GM12864 (cell line): Measurements from ENCODE around the gene GGT6.

Source experiments
- DNase-seq: peaks from one replicate; pipeline ENCODE4 v3.0.0-alpha.2; 2011; ENCODE audit warnings: low read depth
- H3K4me3 ChIP-seq: 2 replicates; pipeline ENCODE4 v1.5.1; 2011; ENCODE audit warnings: mild to moderate bottlenecking, low read depth, low read length, control low read depth
- TF ChIP-seq, protein P1 (sequence below): IDR thresholded peaks from 2 replicates; pipeline ENCODE4 v1.5.1; 2011; ENCODE audit warnings: low read depth, mild to moderate bottlenecking, moderate library complexity, low read length, control low read depth, inconsistent platforms; ENCODE audit errors: missing control alignments

The GGT6 gene

GRCh38 chr17:4513113-4514032, 47.0 kb downstream of the GGT6 start:
- TF ChIP-seq, protein P1, sequence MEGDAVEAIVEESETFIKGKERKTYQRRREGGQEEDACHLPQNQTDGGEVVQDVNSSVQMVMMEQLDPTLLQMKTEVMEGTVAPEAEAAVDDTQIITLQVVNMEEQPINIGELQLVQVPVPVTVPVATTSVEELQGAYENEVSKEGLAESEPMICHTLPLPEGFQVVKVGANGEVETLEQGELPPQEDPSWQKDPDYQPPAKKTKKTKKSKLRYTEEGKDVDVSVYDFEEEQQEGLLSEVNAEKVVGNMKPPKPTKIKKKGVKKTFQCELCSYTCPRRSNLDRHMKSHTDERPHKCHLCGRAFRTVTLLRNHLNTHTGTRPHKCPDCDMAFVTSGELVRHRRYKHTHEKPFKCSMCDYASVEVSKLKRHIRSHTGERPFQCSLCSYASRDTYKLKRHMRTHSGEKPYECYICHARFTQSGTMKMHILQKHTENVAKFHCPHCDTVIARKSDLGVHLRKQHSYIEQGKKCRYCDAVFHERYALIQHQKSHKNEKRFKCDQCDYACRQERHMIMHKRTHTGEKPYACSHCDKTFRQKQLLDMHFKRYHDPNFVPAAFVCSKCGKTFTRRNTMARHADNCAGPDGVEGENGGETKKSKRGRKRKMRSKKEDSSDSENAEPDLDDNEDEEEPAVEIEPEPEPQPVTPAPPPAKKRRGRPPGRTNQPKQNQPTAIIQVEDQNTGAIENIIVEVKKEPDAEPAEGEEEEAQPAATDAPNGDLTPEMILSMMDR, result no peak
- DNase-seq, result no peak
- H3K4me3 ChIP-seq, result no peak overlapping the region

DNA sequence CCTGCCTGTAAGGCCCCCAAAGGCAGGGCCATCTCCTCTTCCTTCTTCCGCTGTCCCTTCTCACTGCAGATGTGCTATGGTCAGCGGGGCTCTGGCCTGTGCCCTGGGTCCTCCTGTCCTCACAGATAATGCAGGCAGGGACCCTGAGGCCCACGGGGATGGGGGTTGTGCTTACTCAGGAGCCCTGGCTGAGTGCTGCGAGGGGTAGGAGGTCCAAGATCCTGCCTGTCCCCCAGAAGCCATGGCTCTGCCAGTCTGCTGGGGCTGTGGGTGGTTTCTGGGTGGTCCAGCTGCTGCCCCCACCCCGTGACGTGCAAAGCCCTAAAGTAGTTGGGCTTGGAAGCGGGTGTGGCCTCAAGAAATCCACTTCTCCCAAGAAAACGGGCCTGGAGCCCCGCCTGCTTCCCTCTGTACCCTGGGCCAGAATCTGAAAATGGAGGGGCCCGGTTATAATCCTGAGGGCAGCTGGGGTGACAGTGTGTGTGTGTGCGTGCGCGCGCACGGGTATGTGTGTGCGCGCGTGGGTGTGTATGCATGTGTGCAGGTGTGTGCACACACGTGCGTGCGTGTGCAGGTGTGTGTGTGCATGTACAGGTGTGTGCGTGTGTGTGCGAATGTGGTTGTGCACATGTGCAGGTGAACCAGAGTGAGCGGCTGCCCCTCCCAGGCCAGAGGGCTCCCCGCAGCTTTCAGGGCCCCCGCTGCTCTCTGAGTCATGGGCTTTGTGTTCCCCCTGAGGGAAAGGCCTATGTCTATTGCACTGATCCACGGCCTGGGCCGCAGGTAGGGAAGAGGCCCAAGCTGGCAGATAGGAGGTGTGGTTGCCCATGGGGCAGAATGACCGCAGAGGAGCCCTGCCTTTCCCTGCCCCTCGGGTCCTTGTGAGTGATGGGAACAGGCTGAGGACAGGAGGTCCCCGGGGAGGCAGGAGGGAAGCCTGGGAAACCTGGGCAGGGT, 47.9 kb downstream of the GGT6 start:
- no peak for DNase-seq
- TF ChIP-seq, protein P1, result no peak

GRCh38 chr17:4511199-4511932, 49.0 kb downstream of the GGT6 start:
- TF ChIP-seq, protein P1, result no peak
- DNase-seq, result no peak
- H3K4me3 ChIP-seq, result no peak overlapping the region

More for the DNA sequence above, 47.9 kb downstream of the GGT6 start:
- no peak overlapping the region for H3K4me3 ChIP-seq

DNA sequence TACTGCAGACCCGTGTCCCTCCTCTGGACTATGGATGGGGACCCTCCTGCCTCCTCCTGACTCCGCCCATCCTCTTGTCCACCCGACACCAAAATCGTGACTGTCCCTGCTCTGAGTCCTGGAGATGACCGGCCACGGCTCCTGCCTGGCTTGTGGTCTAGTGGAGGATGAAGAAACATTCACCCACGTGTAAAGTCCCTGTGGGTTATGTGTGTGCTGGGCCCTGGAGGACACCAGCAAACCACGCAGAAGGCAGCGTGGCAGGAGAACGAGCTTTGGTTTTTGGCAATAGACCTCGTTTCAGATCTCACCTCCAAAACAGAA, 49.8 kb downstream of the GGT6 start:
- no peak overlapping the region for H3K4me3 ChIP-seq
- no peak for DNase-seq
- TF ChIP-seq, protein P1, result no peak

DNA sequence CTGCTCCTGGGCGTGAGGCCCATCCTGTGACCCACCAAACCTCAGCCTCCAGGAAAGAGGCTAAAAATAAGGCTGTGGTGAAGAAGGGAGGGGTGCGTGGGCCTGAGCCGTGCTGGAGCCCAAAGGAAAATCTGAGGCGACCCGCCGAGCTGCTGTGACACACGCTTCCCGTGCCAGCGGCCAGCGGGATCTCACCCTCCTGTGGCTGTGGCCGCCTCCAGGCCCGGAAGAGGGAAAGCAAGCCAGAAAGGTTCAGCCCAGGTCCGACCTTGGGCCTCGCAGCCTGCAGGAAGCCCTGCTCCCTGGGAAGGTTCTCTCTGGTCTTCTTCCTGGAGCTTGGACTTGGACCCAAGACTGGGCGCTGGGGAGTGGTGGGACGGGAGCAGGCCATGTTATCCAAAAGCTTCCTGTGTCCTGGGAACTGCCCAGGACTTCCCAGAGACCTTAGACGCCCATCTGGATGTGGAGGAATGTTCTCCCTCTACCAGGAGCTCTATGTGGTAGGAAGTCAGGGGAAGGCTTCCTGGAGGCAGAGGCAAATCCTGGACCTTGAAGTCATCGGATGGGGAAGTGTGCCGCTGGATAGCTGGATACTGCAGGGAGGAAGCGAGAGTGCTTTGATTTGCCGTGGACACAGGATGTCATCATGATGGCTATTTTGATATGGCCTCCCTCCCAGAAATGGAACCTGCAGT, 50.3 kb downstream of the GGT6 start:
- TF ChIP-seq, protein P1, result no peak
- DNase-seq, result no peak
- no peak overlapping the region for H3K4me3 ChIP-seq

GRCh38 chr17:4509401-4509800, 51.0 kb downstream of the GGT6 start:
- TF ChIP-seq, protein P1, result peak; percentile 5

More at GRCh38 chr17:4509401-4509800, 51.0 kb downstream of the GGT6 start:
- H3K4me3 ChIP-seq, result no peak overlapping the region
- no peak for DNase-seq
